Umbilical cord (tissue), 2 donors: ENCODE measurements around the gene SLC12A2. TPM values are rescaled to one million over a fixed set of nuclear protein-coding genes. Genes with fewer than 3 reads are reported as not detected.

Experiments used
- DNase-seq: peaks from one replicate; pipeline ENCODE4 v3.0.0-alpha.2; 2015; ENCODE audit warnings: low spot score
- total RNA-seq: library from RNA; depleted of rRNA; stranded (reverse); fragments of >200 nt; gene quantifications from one replicate; pipeline ENCODE4 v1.2.3, GENCODE V29; 2014; ENCODE audit warnings: low replicate concordance; ENCODE audit not compliant: insufficient read depth

Gene SLC12A2
- total RNA-seq, 1 donor from 2014 or later: 24.6 TPM

DNA sequence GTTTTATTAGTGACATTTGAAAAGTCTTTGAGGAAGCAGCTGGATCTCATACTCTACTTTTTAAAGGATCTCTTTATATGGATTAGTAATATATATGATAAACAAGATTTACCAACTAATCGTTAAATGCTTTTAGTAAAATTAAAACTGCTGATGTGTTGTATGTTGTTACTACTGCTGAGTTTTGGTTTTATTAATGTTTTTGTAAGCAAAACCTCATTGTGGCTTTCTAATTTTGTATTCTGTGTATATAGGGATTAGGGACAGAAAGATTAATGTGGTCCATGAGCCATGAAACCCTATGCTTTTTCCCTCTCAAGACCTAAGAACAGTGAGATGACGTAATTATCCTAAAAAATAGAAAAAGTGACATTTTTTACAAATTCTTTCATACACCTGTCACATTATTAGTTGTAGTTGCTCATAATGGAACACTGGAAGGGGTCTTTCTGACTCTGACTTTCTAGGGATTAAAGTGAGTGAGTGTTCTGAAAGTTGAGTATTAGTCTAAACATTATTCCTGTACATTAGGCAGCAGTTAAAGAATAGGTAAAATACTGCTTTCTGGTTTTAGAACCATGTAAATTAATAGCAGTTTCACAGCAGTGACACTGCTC is 85.9 kb downstream of the SLC12A2 start:
- DNase-seq: no peak

DNA sequence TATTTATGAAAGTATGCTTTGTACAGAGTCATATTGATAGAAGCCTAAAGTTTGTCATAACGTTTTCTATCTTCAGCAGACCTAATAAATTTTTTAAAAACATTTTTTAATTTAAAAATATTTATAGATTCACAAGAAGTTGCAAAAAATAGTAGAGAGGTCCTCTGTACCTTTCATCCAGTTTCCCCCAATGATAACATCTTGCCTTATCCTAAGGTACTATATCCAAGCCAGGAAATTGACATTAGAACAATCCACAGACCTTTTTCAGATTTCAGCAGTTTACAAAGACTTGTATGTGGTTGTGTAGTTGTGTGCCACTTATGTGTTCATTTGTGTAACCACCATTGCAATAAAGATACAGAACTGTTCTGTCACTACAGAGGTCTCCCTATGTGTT is 88.5 kb downstream of the SLC12A2 start:
- DNase-seq: no peak

DNA sequence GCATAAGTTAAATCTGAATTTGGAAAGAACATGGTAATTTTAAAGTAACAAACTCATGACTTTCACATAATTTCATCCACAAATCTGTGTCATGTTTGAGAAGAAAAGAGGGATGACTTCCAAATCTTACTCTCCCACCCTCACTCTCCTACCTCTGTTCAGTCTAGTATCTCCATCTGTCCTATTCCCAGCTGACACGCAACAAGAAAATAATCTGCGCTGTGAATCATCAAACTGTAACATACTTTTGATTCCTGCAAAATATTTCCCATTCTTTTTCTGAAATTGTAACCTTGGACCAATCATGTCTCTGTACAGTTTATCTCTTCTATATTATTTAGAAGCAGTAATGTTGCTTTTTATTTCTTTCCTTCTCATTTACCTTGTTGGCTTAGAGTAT is 91.4 kb downstream of the SLC12A2 start:
- no peak for DNase-seq

DNA sequence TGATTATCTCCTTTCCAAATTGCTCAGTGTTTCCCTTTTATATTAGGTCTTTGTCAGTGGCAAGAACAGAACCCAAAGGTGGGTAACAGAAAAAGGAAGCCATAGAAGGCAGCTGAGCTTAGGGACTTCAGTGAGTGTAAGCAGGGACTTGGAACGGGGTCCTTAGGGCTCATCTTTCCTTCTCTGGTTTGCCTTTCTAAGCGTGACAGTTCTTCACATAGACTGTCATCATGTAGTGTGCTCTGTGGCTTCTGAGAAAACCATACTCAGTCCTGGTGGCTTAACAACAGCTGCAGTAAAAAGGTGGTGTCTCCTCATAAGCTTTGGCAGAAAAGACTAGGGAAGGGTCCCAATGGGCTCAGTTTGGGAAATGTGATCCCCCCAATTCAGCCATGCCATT is 108.8 kb downstream of the SLC12A2 start:
- DNase-seq: no peak

DNA sequence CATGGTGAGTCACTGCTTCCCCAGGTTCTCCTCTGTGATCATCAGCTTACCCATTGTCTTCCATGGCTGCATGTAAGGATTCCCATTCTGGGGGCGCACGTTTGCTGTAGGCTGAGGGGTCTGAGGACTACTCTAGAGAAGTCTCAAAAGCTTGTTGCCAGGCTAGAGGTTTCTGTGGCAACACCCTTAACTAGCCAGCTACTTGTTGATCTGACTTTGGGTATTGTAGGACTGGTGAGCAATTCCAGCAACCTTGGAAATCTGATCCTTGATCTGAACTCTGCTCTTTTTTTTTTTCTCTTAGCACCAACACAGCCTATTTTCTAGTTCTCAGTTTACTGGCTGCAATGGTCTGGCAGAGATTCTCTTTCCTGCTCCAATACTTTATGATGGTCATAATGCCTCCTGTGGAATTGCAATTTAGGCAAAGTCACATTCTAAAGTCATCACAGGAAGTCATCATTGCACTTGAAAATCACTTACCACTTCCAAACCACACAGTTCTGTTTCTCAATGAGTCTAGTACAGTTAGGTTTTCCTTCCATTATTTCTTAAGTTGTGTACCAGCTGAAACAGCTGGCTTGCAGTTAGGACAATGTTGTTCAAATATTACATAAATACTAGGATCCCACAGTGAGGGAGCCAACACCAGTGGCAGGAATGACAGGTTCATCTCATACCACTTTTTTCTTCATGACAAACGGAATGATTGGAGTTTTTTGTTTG is 110.3 kb downstream of the SLC12A2 start:
- no peak for DNase-seq

DNA sequence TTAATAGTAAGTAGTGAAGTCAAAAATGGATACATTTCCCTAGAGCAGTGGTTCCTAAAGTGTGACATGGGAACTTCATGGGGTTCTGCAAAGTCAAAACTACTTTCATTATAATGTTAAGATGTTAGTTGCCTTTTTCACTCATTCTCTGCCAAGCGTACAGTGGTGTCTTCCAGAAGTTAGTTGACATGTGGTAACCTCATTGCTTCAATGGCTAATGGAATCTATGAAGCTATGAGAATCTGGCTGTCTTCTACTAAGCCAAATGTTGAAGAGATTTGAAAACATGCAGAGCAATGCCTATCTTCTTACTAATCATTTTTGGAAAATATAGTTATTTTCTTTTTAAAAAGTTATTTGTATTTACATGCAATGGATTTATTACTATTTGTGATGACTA is 111.8 kb downstream of the SLC12A2 start:
- DNase-seq: no peak

GRCh38 chr5:128196080-128196479 is 112.5 kb downstream of the SLC12A2 start:
- DNase-seq: no peak

DNA sequence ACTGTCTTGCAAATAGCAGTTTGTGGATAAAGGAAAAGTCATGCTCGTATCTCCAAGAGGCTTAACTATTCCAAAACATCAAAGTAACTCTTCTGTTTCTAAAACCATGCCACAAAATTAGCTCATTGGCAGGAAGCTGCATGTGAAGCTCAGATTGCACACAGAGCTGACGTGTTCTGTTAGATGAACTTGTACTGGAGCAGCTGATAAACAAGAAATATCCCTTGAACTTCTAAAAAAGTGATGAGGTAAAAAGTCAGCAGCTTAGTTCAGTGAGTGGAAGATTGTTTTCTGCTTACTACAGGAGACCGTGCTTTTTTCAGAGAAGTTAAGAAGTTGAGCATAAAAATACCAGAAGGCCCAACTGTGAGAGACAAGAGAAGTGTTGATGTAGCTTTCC is 113.2 kb downstream of the SLC12A2 start:
- peak; percentile 95 for DNase-seq

DNA sequence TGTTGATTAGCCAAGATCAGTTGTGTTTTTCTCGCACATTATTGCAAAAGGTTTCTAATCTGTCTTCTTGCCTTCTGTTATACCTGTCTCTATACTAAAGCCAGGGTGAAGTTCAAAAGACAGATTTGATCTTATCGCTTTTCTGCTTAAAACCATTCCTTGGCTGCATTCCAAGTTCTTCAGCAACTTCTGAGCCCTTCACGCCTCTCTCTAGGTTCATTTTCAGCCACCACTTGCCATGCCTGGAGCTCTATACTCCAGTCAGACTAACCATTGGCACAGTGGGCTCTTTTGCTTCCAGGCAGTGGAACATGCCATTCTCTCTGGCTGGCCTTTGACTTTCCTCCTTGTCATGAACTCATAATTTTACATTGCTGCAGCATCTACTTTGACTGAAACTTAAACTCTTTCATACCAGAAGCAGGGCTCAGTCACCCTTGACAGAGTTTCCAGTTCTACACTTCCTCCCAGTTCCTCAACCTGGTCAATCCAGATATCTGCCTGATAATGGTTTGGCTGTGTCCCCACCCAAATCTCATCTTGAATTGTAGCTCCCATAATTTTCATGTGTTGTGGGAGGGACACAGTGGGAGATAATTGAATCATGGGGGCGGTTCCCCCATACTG is 114.4 kb downstream of the SLC12A2 start:
- peak; percentile 29 for DNase-seq

- no peak for DNase-seq
These were observed 115.5 kb downstream of the SLC12A2 start for GRCh38 chr5:128199104-128199503.

GRCh38 chr5:128199611-128200010 is 116.0 kb downstream of the SLC12A2 start:
- no peak for DNase-seq

- DNase-seq: peak; percentile 77
These were observed 117.7 kb downstream of the SLC12A2 start for GRCh38 chr5:128201065-128201926.

DNA sequence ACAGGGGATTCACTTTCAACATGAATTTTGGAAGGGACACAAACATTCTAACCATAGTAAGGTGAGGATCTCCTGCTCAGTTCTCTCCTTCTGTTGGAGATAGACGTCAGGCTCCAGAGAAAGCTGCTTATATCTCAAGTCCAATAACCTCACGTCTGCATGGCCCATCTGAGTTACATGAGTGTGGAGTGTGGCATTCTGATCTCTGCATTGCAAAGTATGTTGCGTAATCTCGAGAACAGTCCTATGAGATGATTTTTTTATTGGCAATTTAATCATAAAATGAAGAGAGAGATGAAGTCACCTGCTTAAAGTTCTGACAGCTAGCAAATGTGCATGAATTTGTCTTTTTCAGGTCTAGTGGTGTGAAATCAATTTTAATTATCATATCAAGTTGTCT is 118.8 kb downstream of the SLC12A2 start:
- DNase-seq: no peak

DNA sequence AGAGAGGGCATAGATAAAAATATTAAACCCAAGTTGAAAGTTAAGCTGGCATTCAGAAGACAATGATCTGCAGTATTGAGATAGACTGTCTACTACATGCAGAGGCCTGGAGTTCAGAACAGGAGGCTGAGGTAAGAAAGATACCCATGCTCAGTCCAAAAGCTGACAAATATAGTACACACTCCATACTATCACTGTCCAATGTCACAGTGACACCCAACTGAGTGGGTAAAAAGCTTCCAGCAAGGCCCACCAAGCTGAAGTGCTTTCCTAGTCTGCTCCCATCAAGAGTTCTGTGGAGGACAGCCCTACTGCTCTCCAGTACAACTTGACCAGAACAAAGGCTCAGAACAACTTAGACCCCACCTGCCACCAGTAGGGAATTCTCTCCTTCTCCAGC is 124.9 kb downstream of the SLC12A2 start:
- no peak for DNase-seq

DNA sequence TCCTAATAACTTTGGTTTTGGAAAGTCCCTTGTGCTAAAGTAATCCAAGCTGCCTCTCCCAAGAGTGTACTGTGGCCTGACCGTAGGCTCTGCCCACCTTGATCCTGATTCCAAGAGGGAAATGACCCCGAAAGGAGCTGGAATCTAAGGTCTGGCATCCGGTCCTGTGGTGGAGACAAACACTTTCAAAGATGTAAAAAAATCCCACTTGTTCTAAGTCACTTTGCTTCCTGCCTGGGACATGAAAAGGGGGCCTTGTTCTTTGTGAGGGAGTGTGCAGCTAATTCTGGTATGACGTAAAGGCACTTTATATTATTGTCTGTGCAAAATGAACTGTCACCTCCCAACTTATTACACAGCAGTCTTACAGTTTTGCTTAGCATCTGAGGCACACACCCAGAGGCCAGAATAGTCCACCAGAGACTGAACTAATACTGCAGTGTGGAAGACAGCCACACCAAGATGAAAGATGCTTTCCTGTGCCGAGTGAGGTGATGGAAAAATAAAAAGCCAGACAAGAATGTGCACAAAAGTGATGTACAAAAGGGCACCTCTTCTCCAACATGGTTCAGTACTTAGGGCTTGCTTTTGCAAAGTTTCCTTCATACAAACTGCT is 128.7 kb downstream of the SLC12A2 start:
- no peak for DNase-seq

GRCh38 chr5:128213340-128213739 is 129.8 kb downstream of the SLC12A2 start:
- DNase-seq: peak; percentile 75

- DNase-seq: no peak
These were observed 130.3 kb downstream of the SLC12A2 start for GRCh38 chr5:128213833-128214232.

GRCh38 chr5:128216285-128216684 is 132.7 kb downstream of the SLC12A2 start:
- no peak for DNase-seq

DNA sequence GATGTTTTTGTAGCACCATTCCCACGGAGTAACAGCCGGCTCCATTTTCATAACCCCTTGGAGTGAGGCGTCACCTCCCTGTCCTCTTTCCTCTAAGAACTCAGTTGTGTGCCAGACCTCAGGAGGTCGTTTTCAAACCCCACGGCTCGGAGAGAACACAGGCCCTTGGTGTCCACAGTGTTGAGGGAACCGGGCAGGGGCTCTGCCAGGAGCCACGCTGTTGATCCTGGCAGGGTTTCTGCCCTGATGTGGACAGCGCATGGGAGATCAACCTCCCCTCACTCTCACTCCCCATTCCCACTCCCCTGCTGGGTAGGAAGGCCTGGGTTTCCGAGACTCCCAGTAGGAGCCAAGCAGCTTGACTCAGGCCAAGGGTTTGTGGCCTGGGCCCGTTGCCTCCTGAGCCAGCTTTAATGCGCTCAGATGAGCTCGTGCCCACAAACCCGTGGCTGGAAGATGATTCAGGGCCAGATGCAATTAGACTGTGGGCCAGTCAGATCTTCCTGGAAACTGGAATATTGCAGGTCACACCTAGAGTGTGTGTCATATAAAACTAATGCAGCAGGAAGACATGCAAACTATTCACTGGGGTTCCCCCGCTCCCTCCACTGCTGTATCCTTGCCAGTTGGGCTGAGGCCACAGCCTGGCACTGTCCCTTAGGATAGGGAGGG is 133.4 kb downstream of the SLC12A2 start:
- no peak for DNase-seq

GRCh38 chr5:128220841-128221240 is 137.3 kb downstream of the SLC12A2 start:
- no peak for DNase-seq

GRCh38 chr5:128224336-128224735 is 140.8 kb downstream of the SLC12A2 start:
- DNase-seq: no peak
